Activated T-helper 2 cell treated with anti-CD3 and anti-CD28 coated beads, Interferon-gamma antibody, Interleukin-2, Interleukin-4, amounts not matched to agents 10 μg/mL and 5 μg/mL and 100 μg/mL, durations not matched to agents 14 hours and 24 hours and 36 hours (primary cell): Measurements from ENCODE around the gene CRACR2A. TPM values are rescaled to one million over a fixed set of nuclear protein-coding genes. Genes with fewer than 3 reads are reported as not detected.

ENCODE experiments used
- DNase-seq: peaks from one replicate; pipeline ENCODE4 v3.0.0; 2021; ENCODE audit warnings: low spot score
- H3K27ac Mint-ChIP-seq: one replicate; pipeline ENCODE4 v1.8.0; 2021; ENCODE audit warnings: mixed read lengths
- H3K27me3 Mint-ChIP-seq: one replicate; pipeline ENCODE4 v1.8.0; 2021; ENCODE audit warnings: low read depth, mixed read lengths
- H3K36me3 Mint-ChIP-seq: one replicate; pipeline ENCODE4 v1.8.0; 2021; ENCODE audit warnings: low read depth, mixed read lengths
- H3K4me1 Mint-ChIP-seq: one replicate; pipeline ENCODE4 v1.8.0; 2021; ENCODE audit warnings: low read depth, mixed read lengths
- H3K4me3 Mint-ChIP-seq: one replicate; pipeline ENCODE4 v1.8.0; 2021; ENCODE audit warnings: low read depth, mild to moderate bottlenecking, moderate library complexity, mixed read lengths
- H3K9me3 Mint-ChIP-seq: one replicate; pipeline ENCODE4 v1.8.0; 2021; ENCODE audit warnings: mixed read lengths
- intact Hi-C: fragments of 100-400 bp; cut with micrococcal nuclease; formaldehyde crosslinking; loops from one replicate; pipeline ENCODE4 v1.15.1; 2023
- total RNA-seq: library from RNA; stranded (reverse); gene quantifications from 2 replicates; pipeline ENCODE4 v1.2.3, GENCODE V29; 2022

The CRACR2A gene
- total RNA-seq, 1 donor from 2014 or later = 24.6 TPM

DNA sequence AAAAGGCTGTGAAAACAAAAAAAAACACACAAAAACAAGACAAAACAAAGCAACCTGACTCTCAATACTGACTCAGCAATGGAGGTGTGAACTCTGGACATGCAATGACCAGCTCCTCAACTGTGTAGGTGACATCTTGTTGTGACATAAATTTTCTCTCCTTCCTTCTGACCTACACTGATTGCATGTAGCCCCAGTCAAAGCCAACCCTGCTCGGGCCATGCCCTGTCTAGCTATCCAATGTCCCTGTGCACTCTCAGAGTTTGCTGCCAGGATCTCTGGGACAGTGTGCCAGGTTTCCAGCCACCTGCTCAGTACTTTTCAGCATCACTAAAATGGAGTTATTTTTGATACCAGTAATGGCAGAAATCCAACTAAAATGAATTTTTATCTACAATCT is 18.9 kb upstream of the CRACR2A start:
- peaks cover 6% of the 10 kb centered on the region for H3K27me3 Mint-ChIP-seq
- H3K27ac Mint-ChIP-seq = no peak overlapping the region
- no peak overlapping the region for H3K4me3 Mint-ChIP-seq
- no peak for DNase-seq
- no peaks in the 10 kb centered on the region for H3K36me3 Mint-ChIP-seq
- H3K4me1 Mint-ChIP-seq = peaks cover 9% of the 10 kb centered on the region
- no peaks in the 10 kb centered on the region for H3K9me3 Mint-ChIP-seq
- intact Hi-C loops = no loop called here

GRCh38 chr12:3770891-3771290 is 18.0 kb upstream of the CRACR2A start:
- Mint-ChIP-seq H3K36me3 (no peaks in the 10 kb centered on the region), H3K9me3 (no peaks in the 10 kb centered on the region), H3K4me3 (no peak overlapping the region), H3K27ac (no peak overlapping the region), H3K27me3 (peaks cover 8% of the 10 kb centered on the region), H3K4me1 (peaks cover 9% of the 10 kb centered on the region)
- intact Hi-C loops = no loop called here
- no peak for DNase-seq

GRCh38 chr12:3768911-3769447 is 16.1 kb upstream of the CRACR2A start:
- intact Hi-C loops = no loop called here
- H3K4me1 Mint-ChIP-seq = peaks cover 9% of the 10 kb centered on the region
- no peak overlapping the region for H3K27ac Mint-ChIP-seq
- H3K27me3 Mint-ChIP-seq = peaks cover 8% of the 10 kb centered on the region
- no peak for DNase-seq
- no peak overlapping the region for H3K4me3 Mint-ChIP-seq
- no peaks in the 10 kb centered on the region for H3K9me3 Mint-ChIP-seq
- H3K36me3 Mint-ChIP-seq = no peaks in the 10 kb centered on the region

- no peak for DNase-seq
- peaks cover 5% of the 10 kb centered on the region for H3K9me3 Mint-ChIP-seq
- no peak overlapping the region for H3K4me3 Mint-ChIP-seq
- peaks cover 6% of the 10 kb centered on the region for H3K4me1 Mint-ChIP-seq
- intact Hi-C loops = no loop called here
- H3K36me3 Mint-ChIP-seq = peaks cover 14% of the 10 kb centered on the region
- no peak overlapping the region for H3K27ac Mint-ChIP-seq
- no peaks in the 10 kb centered on the region for H3K27me3 Mint-ChIP-seq
These were observed 8.3 kb upstream of the CRACR2A start for GRCh38 chr12:3761116-3761735.

GRCh38 chr12:3759878-3760277 is 7.0 kb upstream of the CRACR2A start:
- H3K27me3 Mint-ChIP-seq = no peaks in the 10 kb centered on the region
- peaks cover 5% of the 10 kb centered on the region for H3K9me3 Mint-ChIP-seq
- DNase-seq = no peak
- peaks cover 14% of the 10 kb centered on the region for H3K36me3 Mint-ChIP-seq
- H3K4me3 Mint-ChIP-seq = no peak overlapping the region
- H3K27ac Mint-ChIP-seq = no peak overlapping the region
- H3K4me1 Mint-ChIP-seq = peaks cover 6% of the 10 kb centered on the region
- intact Hi-C loops = no loop called here

- Mint-ChIP-seq H3K9me3 (peaks cover 5% of the 10 kb centered on the region), H3K4me3 (no peak overlapping the region), H3K27ac (no peak overlapping the region), H3K27me3 (no peaks in the 10 kb centered on the region), H3K4me1 (peaks cover 16% of the 10 kb centered on the region), H3K36me3 (peaks cover 18% of the 10 kb centered on the region)
- no peak for DNase-seq
- intact Hi-C loops = no loop called here
These were observed 4.4 kb upstream of the CRACR2A start for GRCh38 chr12:3757261-3757660.

GRCh38 chr12:3755898-3756297 is 3.0 kb upstream of the CRACR2A start:
- H3K4me1 Mint-ChIP-seq = peaks cover 30% of the 10 kb centered on the region
- no peak overlapping the region for H3K27ac Mint-ChIP-seq
- H3K36me3 Mint-ChIP-seq = peaks cover 26% of the 10 kb centered on the region
- H3K9me3 Mint-ChIP-seq = peaks cover 5% of the 10 kb centered on the region
- no peak overlapping the region for H3K4me3 Mint-ChIP-seq
- intact Hi-C loops = no loop called here
- no peak for DNase-seq
- H3K27me3 Mint-ChIP-seq = no peaks in the 10 kb centered on the region

DNA sequence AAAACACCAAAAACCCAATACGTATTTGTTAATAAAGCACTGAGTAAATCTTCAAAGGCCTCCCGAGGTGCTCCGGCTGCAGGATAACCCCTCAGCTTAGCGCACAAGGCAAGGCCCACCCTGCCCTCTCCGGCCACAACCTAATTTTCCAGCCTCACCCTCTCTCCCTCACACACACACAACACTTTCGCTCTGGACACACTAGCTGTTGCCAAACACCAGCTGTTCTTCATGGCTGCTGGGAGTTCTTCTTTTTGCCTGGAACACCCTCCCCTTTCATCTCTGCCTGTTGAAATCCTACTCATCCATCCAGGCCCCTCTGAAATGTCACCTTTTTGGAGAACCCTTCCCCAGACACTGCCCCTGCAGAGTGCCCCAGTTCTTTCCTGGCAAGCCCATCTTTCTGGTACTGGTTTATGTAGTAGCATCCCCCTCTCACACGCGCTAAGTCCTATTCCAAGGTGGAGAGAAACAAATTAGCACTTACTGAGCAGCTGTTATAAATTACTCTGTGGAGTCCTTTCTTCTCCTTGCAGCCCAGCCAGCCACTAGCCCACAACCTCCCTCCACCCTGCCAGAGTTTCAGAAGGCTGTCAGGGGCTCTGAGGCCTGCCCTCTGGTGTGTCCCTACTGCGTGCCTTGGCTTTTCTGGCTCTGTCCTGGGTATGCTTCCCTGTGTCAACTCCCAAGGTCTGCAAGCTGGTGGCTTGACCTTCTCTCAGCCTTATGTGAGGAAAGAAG is 805 bp upstream of the CRACR2A start:
- Mint-ChIP-seq H3K27me3 (no peaks in the 10 kb centered on the region), H3K36me3 (peaks cover 30% of the 10 kb centered on the region), H3K4me3 (peak overlapping the region; percentile 98), H3K4me1 (peaks cover 39% of the 10 kb centered on the region), H3K27ac (peak overlapping the region; percentile 98), H3K9me3 (peaks cover 4% of the 10 kb centered on the region)
- DNase-seq = no peak
- intact Hi-C loops = loop anchor here (5.0 kb wide), 2 partner anchors 81 to 119 kb away; partner anchors contain the start of gene PARP11

DNA sequence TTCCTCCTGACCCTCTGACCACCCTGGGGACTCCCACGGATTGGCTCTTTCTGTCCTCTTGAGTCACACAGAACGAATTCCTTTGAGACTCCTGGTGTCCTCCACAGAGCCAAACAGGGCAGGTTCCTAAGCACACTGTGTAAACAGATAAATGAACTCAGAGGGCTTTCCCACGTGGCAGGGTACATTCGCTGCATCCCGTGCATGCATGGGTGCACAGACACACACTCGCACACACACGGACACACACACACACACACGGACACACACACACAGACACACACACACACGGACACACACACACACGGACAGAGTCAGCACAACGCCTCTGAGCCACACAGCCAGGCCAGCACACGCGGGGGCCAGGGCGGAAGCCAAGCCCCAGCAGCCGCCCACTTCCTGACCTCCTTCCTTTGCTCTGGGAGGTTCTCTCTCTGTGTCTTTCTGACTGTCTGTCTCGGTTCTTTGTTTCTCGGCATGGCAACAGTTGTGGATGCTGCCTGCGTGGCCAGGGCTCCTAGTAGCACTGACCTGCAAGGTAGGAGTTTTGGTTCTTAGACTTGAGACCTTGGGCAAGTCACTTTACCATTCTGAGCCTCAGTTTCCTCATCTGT is 706 bp downstream of the CRACR2A start:
- intact Hi-C loops = loop anchor here (1.0 to 5.0 kb wide), 4 partner anchors 8 to 120 kb away; partner anchors contain the start of gene PARP11
- peaks cover 43% of the 10 kb centered on the region for H3K4me1 Mint-ChIP-seq

GRCh38 chr12:3751151-3752095 is 1.5 kb downstream of the CRACR2A start:
- Mint-ChIP-seq H3K4me1 (peaks cover 43% of the 10 kb centered on the region), H3K36me3 (peaks cover 42% of the 10 kb centered on the region), H3K9me3 (no peaks in the 10 kb centered on the region), H3K4me3 (peak overlapping the region; percentile 98), H3K27me3 (no peaks in the 10 kb centered on the region), H3K27ac (peak overlapping the region; percentile 89)
- intact Hi-C loops = loop anchor here (1.0 to 5.0 kb wide), 4 partner anchors 7 to 121 kb away; partner anchors contain the start of gene PARP11
- no peak for DNase-seq

More for the DNA sequence above, 706 bp downstream of the CRACR2A start:
- DNase-seq = peak; percentile 68
- H3K27me3 Mint-ChIP-seq = no peaks in the 10 kb centered on the region
- H3K9me3 Mint-ChIP-seq = no peaks in the 10 kb centered on the region
- peaks cover 34% of the 10 kb centered on the region for H3K36me3 Mint-ChIP-seq
- H3K27ac Mint-ChIP-seq = peak overlapping the region; percentile 89
- peak overlapping the region; percentile 98 for H3K4me3 Mint-ChIP-seq

GRCh38 chr12:3750616-3751015 is 2.3 kb downstream of the CRACR2A start:
- H3K36me3 Mint-ChIP-seq = peaks cover 49% of the 10 kb centered on the region
- no peak overlapping the region for H3K27ac Mint-ChIP-seq
- no peak for DNase-seq
- H3K4me3 Mint-ChIP-seq = no peak overlapping the region
- H3K9me3 Mint-ChIP-seq = peaks cover 5% of the 10 kb centered on the region
- H3K27me3 Mint-ChIP-seq = no peaks in the 10 kb centered on the region
- peaks cover 46% of the 10 kb centered on the region for H3K4me1 Mint-ChIP-seq
- intact Hi-C loops = loop anchor here (5.0 kb wide), 2 partner anchors 78 to 122 kb away; partner anchors contain the start of gene PARP11

- H3K27ac Mint-ChIP-seq = no peak overlapping the region
- intact Hi-C loops = no loop called here
- H3K9me3 Mint-ChIP-seq = peaks cover 5% of the 10 kb centered on the region
- no peak for DNase-seq
- H3K36me3 Mint-ChIP-seq = peaks cover 66% of the 10 kb centered on the region
- peaks cover 53% of the 10 kb centered on the region for H3K4me1 Mint-ChIP-seq
- H3K27me3 Mint-ChIP-seq = no peaks in the 10 kb centered on the region
- H3K4me3 Mint-ChIP-seq = no peak overlapping the region
These were observed 4.3 kb downstream of the CRACR2A start for GRCh38 chr12:3748620-3749019.
